K562 (cell line): ENCODE results near the gene PPT1. TPM values are rescaled to one million over a fixed set of nuclear protein-coding genes. Genes with fewer than 3 reads are reported as not detected.

Source experiments
- ARID1B ChIP-seq: fragments of 450-650 bp; IDR thresholded peaks from 2 replicates; pipeline ENCODE4 v1.6.1; 2016; ENCODE audit warnings: antibody characterized with exemption, mild to moderate bottlenecking, inconsistent platforms
- CAMTA2 ChIP-seq: fragments of 250-450 bp; sonication (Bioruptor Pico); conservative IDR thresholded peaks from 2 replicates; pipeline ENCODE4 v1.5.1; 2022
- CBFA2T2 ChIP-seq: fragments of 450-650 bp; conservative IDR thresholded peaks from 2 replicates; pipeline ENCODE4 v1.6.1; 2017; ENCODE audit warnings: mild to moderate bottlenecking
- CEBPB ChIP-seq: fragments of 450-650 bp; IDR thresholded peaks from 2 replicates; pipeline ENCODE4 v1.6.1; 2016; ENCODE audit warnings: missing genetic modification characterization, missing compliant biosample characterization
- EGR1 ChIP-seq: fragments of 450-650 bp; conservative IDR thresholded peaks from 2 replicates; pipeline ENCODE4 v1.6.1; 2017; ENCODE audit warnings: mild to moderate bottlenecking
- FIP1L1 ChIP-seq: fragments of 200-400 bp; formaldehyde crosslinking; IDR thresholded peaks from 2 replicates; pipeline ENCODE4 v1.6.1; 2018; ENCODE audit warnings: mild to moderate bottlenecking, low read depth, low read length; ENCODE audit not compliant: poor library complexity, severe bottlenecking
- JUNB ChIP-seq: fragments of 450-650 bp; formaldehyde crosslinking; conservative IDR thresholded peaks from 2 replicates; pipeline ENCODE4 v1.4.0; 2020; ENCODE audit warnings: mild to moderate bottlenecking
- MTF1 ChIP-seq: fragments of 250-450 bp; sonication (Bioruptor Pico); IDR thresholded peaks from 2 replicates; pipeline ENCODE4 v1.9.0; 2021; ENCODE audit warnings: moderate library complexity, mild to moderate bottlenecking, inconsistent platforms, borderline replicate concordance
- NCOA6 ChIP-seq: fragments of 450-650 bp; IDR thresholded peaks from 2 replicates; pipeline ENCODE4 v1.6.1; 2017; ENCODE audit warnings: mild to moderate bottlenecking
- NEUROD1 ChIP-seq: fragments of 150-350 bp; IDR thresholded peaks from 2 replicates; pipeline ENCODE4 v1.6.1; 2014; ENCODE audit warnings: borderline replicate concordance, low read length, low read depth; ENCODE audit not compliant: partially characterized antibody
- NFIX ChIP-seq: fragments of 250-450 bp; sonication (Bioruptor Pico); IDR thresholded peaks from 2 replicates; pipeline ENCODE4 v1.4.0; 2020; ENCODE audit warnings: low read depth, mild to moderate bottlenecking, moderate library complexity
- NR2F6 ChIP-seq: fragments of 450-650 bp; formaldehyde crosslinking; IDR thresholded peaks from 2 replicates; pipeline ENCODE4 v1.4.0; 2020; ENCODE audit warnings: mild to moderate bottlenecking
- RBFOX2 ChIP-seq: fragments of 200-400 bp; formaldehyde crosslinking; IDR thresholded peaks from 2 replicates; pipeline ENCODE4 v1.6.1; 2017; ENCODE audit warnings: low read depth, mild to moderate bottlenecking, low read length, moderate library complexity
- SAFB ChIP-seq: fragments of 200-400 bp; formaldehyde crosslinking; IDR thresholded peaks from 2 replicates; pipeline ENCODE4 v1.6.1; 2017; ENCODE audit warnings: low read depth, low read length, borderline replicate concordance
- SLC30A9 ChIP-seq: fragments of 250-450 bp; sonication (Bioruptor Pico); IDR thresholded peaks from 2 replicates; pipeline ENCODE4 v1.8.0; 2022; ENCODE audit warnings: mild to moderate bottlenecking, moderate library complexity
- SP1 ChIP-seq: sonication (generic); formaldehyde crosslinking; IDR thresholded peaks from 2 replicates; pipeline ENCODE4 v1.8.1; 2022; ENCODE audit warnings: mild to moderate bottlenecking, missing genetic modification reagents
- TCF3 ChIP-seq: sonication (generic); formaldehyde crosslinking; IDR thresholded peaks from 2 replicates; pipeline ENCODE4 v1.4.0; 2020; ENCODE audit warnings: mild to moderate bottlenecking, missing genetic modification reagents
- TEAD2 ChIP-seq: fragments of 450-650 bp; IDR thresholded peaks from 2 replicates; pipeline ENCODE4 v1.6.1; 2016; ENCODE audit warnings: missing genetic modification characterization, control low read depth, missing compliant biosample characterization
- ZNF134 ChIP-seq: fragments of 250-450 bp; sonication (Bioruptor Pico); conservative IDR thresholded peaks from 2 replicates; pipeline ENCODE4 v1.4.0; 2020
- ZNF586 ChIP-seq: fragments of 450-650 bp; formaldehyde crosslinking; conservative IDR thresholded peaks from 2 replicates; pipeline ENCODE4 v1.4.0; 2020; ENCODE audit warnings: mild to moderate bottlenecking, moderate library complexity
- ZNF785 ChIP-seq: fragments of 250-450 bp; sonication (Bioruptor Pico); IDR thresholded peaks from 2 replicates; pipeline ENCODE4 v1.4.0; 2020; ENCODE audit warnings: mild to moderate bottlenecking
- polyA plus RNA-seq, 8 experiments: library from polyadenylated mRNA; depleted of rRNA in 4 of 8; stranded (reverse) in 5 of 8; unstranded in 3 of 8; fragments of >200 nt; fragmentation: Nextera tagmentation in 2 of 8; fragmentation: Illumina TruSeq in 1 of 8; extraction: Ambion mirVana in 2 of 8; extraction: Trizol in 1 of 8; gene quantifications; 2 replicates each; pipeline versions ENCODE4 v1.2.1 to v1.2.3, GENCODE V29; 2011 to 2014; ENCODE audit warnings: inconsistent platforms in 1 of 8, missing spikeins in 1 of 8
- total RNA-seq, 7 experiments: library from RNA; depleted of rRNA in 6 of 7; stranded (reverse); fragments of >200 nt in 6 of 7; fragmentation: Illumina TruSeq in 2 of 7; extraction: Trizol in 2 of 7; gene quantifications; 2 replicates each; pipeline versions ENCODE4 v1.2.1 to v1.2.3, GENCODE V29; 2011 to 2021; ENCODE audit warnings: low replicate concordance in 1 of 7
- TF ChIP-seq, protein P1 (sequence below): sonication (generic); formaldehyde crosslinking; IDR thresholded peaks from 2 replicates; pipeline ENCODE4 v1.8.0; 2022; ENCODE audit warnings: mild to moderate bottlenecking, missing genetic modification reagents
- TF ChIP-seq, protein P2 (sequence below): fragments of 250-450 bp; sonication (Bioruptor Pico); IDR thresholded peaks from 2 replicates; pipeline ENCODE4 v1.9.0; 2021; ENCODE audit warnings: mild to moderate bottlenecking
- TF ChIP-seq, protein P3 (sequence below): fragments of 250-450 bp; sonication (Bioruptor Pico); IDR thresholded peaks from 2 replicates; pipeline ENCODE4 v1.4.0; 2020; ENCODE audit warnings: mild to moderate bottlenecking, moderate library complexity
- TF ChIP-seq, protein P4 (sequence below): IDR thresholded peaks from 2 replicates; pipeline ENCODE4 v1.6.1; 2012; ENCODE audit warnings: low read depth, low read length, improper control_type of control experiment, borderline replicate concordance

The PPT1 gene
- total and polyA plus RNA-seq, 9 of the 15 experiments (the other 6 are each of a cell fraction or from before 2014, with no cell fraction given), result 72.2 to 285 (median 143) TPM

DNA sequence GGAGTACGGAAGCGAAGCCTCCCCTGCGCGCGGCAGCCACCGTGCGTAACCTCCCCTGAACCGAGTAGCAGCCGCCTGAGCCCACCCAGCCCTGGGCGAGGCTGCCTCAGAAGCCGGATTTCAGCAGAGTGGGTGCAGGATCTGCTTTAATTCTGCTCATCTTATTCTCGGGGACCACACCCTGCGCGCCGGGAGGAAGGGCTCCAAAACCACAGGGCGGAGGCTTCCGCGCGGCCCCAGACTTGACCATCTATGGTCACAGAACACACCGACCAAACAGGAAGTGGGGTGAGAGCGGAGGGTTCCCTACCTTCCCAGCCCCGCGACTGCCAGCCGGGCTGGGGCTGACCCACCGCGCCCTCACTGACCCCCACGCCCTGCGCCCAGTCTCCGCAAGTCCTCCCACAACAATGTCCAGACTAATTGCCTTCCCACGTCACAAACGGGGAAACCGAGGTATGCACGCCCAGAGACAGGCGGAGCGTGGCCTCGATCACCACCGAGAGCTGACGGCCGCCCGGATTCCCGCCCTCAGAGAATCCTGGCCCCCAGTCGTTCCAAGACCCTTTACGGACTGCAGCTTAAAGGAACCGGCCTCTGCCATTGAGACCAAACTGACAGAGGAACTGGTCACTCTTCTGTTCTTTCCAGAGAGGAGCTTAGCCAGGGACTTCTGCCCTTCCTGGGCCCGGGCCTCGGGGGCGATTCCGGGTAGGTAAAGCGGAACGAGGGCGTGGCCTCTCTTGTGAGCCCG lies 57.1 kb downstream of the PPT1 start (continued):
- no peak for TF ChIP-seq NFIX (CRISPR knock-in tag)
- TF ChIP-seq, protein P1, sequence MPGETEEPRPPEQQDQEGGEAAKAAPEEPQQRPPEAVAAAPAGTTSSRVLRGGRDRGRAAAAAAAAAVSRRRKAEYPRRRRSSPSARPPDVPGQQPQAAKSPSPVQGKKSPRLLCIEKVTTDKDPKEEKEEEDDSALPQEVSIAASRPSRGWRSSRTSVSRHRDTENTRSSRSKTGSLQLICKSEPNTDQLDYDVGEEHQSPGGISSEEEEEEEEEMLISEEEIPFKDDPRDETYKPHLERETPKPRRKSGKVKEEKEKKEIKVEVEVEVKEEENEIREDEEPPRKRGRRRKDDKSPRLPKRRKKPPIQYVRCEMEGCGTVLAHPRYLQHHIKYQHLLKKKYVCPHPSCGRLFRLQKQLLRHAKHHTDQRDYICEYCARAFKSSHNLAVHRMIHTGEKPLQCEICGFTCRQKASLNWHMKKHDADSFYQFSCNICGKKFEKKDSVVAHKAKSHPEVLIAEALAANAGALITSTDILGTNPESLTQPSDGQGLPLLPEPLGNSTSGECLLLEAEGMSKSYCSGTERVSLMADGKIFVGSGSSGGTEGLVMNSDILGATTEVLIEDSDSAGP (CRISPR knock-in tag), result no peak
- TF ChIP-seq NR2F6 (CRISPR knock-in tag), result 0 out of 2 replicates have a peak, but pooled peaks have one; percentile 58
- TF ChIP-seq ARID1B, result peak; percentile 64
- TF ChIP-seq SP1 (CRISPR knock-in tag), result no peak; the same call in 1 of the 2 replicates
- TF ChIP-seq, protein P2, sequence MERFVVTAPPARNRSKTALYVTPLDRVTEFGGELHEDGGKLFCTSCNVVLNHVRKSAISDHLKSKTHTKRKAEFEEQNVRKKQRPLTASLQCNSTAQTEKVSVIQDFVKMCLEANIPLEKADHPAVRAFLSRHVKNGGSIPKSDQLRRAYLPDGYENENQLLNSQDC, result 0 out of 2 replicates have a peak, but pooled peaks have one; percentile 22
- no peak for TF ChIP-seq ZNF586
- TF ChIP-seq TCF3 (CRISPR knock-in tag), result no peak
- TF ChIP-seq, protein P3, sequence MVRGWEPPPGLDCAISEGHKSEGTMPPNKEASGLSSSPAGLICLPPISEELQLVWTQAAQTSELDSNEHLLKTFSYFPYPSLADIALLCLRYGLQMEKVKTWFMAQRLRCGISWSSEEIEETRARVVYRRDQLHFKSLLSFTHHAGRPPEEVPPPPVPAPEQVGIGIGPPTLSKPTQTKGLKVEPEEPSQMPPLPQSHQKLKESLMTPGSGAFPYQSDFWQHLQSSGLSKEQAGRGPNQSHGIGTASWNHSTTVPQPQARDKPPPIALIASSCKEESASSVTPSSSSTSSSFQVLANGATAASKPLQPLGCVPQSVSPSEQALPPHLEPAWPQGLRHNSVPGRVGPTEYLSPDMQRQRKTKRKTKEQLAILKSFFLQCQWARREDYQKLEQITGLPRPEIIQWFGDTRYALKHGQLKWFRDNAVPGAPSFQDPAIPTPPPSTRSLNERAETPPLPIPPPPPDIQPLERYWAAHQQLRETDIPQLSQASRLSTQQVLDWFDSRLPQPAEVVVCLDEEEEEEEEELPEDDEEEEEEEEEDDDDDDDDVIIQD (CRISPR knock-in tag), result no peak
- TF ChIP-seq, protein P4, sequence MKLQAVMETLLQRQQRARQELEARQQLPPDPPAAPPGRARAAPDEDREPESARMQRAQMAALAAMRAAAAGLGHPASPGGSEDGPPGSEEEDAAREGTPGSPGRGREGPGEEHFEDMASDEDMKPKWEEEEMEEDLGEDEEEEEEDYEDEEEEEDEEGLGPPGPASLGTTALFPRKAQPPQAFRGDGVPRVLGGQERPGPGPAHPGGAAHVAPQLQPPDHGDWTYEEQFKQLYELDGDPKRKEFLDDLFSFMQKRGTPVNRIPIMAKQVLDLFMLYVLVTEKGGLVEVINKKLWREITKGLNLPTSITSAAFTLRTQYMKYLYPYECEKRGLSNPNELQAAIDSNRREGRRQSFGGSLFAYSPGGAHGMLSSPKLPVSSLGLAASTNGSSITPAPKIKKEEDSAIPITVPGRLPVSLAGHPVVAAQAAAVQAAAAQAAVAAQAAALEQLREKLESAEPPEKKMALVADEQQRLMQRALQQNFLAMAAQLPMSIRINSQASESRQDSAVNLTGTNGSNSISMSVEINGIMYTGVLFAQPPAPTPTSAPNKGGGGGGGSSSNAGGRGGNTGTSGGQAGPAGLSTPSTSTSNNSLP, result no peak; the same call in 1 of the 2 replicates
- TF ChIP-seq MTF1 (CRISPR knock-in tag), result no peak
- no peak for TF ChIP-seq TEAD2 (tag)
- 0 out of 2 replicates have a peak, but pooled peaks have one; percentile 12 for TF ChIP-seq ZNF134 (CRISPR knock-in tag)
- no peak for TF ChIP-seq NCOA6
- peak; percentile 60 for TF ChIP-seq FIP1L1
- peak; percentile 84 for TF ChIP-seq CAMTA2
- peak; percentile 98 for TF ChIP-seq RBFOX2
- TF ChIP-seq CBFA2T2, result no peak
- TF ChIP-seq EGR1, result peak; percentile 19; the same call in 1 of the 2 replicates
- TF ChIP-seq JUNB, result no peak
- TF ChIP-seq SLC30A9 (CRISPR knock-in tag), result no peak
- no peak for TF ChIP-seq CEBPB (tag)
- TF ChIP-seq ZNF785 (CRISPR knock-in tag), result no peak
- TF ChIP-seq SAFB, result no peak
- peak; percentile 44 for TF ChIP-seq NEUROD1
